Neuronal stem cell (in vitro differentiated cells): Measurements from ENCODE around the gene NXN.

ENCODE experiments used
- DNase-seq: peaks from one replicate; pipeline ENCODE4 v3.0.0-alpha.2; 2013; ENCODE audit warnings: low spot score
- H2AFZ ChIP-seq: one replicate; pipeline ENCODE4 v1.6.1; 2013; ENCODE audit warnings: mild to moderate bottlenecking, low read length, inconsistent platforms
- H2AK5ac ChIP-seq: 2 replicates; pipeline ENCODE4 v1.6.1; 2013; ENCODE audit warnings: low read depth, mild to moderate bottlenecking, inconsistent platforms, low read length, moderate library complexity, mixed read lengths
- H2BK120ac ChIP-seq: 2 replicates; pipeline ENCODE4 v1.6.1; 2013; ENCODE audit warnings: low read depth, mild to moderate bottlenecking, inconsistent platforms, low read length, moderate library complexity, mixed read lengths
- H2BK12ac ChIP-seq: one replicate; pipeline ENCODE4 v1.6.1; 2013; ENCODE audit warnings: low read length, inconsistent platforms
- H2BK15ac ChIP-seq: 2 replicates; pipeline ENCODE4 v1.6.1; 2013; ENCODE audit warnings: mild to moderate bottlenecking, low read length, inconsistent platforms, mixed read lengths
- H2BK5ac ChIP-seq: one replicate; pipeline ENCODE4 v1.6.1; 2013; ENCODE audit warnings: inconsistent platforms, mild to moderate bottlenecking, low read length, moderate library complexity
- H3K14ac ChIP-seq: one replicate; pipeline ENCODE4 v1.6.1; 2013; ENCODE audit warnings: low read length, inconsistent platforms
- H3K18ac ChIP-seq: 2 replicates; pipeline ENCODE4 v1.6.1; 2013; ENCODE audit warnings: low read length, inconsistent platforms
- H3K23ac ChIP-seq: 2 replicates; pipeline ENCODE4 v1.6.1; 2013; ENCODE audit warnings: low read depth, mild to moderate bottlenecking, mixed read lengths, low read length, inconsistent platforms; ENCODE audit not compliant: poor library complexity
- H3K27ac ChIP-seq: replicated peaks from 3 replicates; pipeline ENCODE4 v1.5.1; 2013; ENCODE audit warnings: low read length, inconsistent platforms
- H3K27me3 ChIP-seq, 3 experiments: 2 replicates each; pipeline ENCODE4 v1.6.1; 2013; ENCODE audit warnings: low read length in 3 of 3, mild to moderate bottlenecking in 2 of 3, inconsistent platforms in 1 of 3, low read depth in 1 of 3, mixed read lengths in 1 of 3, moderate library complexity in 1 of 3; ENCODE audit not compliant: control insufficient read depth in 3 of 3, insufficient read depth in 3 of 3
- H3K36me3 ChIP-seq, 2 donors: replicated peaks in 1 of 2; 2 replicates each; pipeline ENCODE4 v1.6.1; 2013; ENCODE audit warnings: low read length in 2 of 2; ENCODE audit not compliant: control insufficient read depth in 2 of 2, insufficient read depth in 2 of 2
- H3K4ac ChIP-seq: 2 replicates; pipeline ENCODE4 v1.6.1; 2013; ENCODE audit warnings: inconsistent platforms, mild to moderate bottlenecking, low read length, moderate library complexity
- H3K4me1 ChIP-seq, 2 donors: 1 replicate in 1 of 2; 2 replicates in 1 of 2; pipeline ENCODE4 v1.6.1; 2013; ENCODE audit warnings: low read length in 2 of 2, low read depth in 1 of 2; ENCODE audit not compliant: control insufficient read depth in 2 of 2, insufficient read depth in 1 of 2
- H3K4me2 ChIP-seq: one replicate; pipeline ENCODE4 v1.6.1; 2013; ENCODE audit warnings: mild to moderate bottlenecking, low read length, inconsistent platforms; ENCODE audit not compliant: insufficient read depth, poor library complexity, severe bottlenecking
- H3K4me3 ChIP-seq, 2 donors: 2 replicates each; pipeline ENCODE4 v1.5.1; 2013; ENCODE audit warnings: low read length in 2 of 2, mild to moderate bottlenecking in 2 of 2, inconsistent platforms in 1 of 2, moderate library complexity in 1 of 2
- H3K79me1 ChIP-seq: one replicate; pipeline ENCODE4 v1.6.1; 2013; ENCODE audit warnings: low read depth, mild to moderate bottlenecking, inconsistent platforms, low read length, moderate library complexity
- H3K9ac ChIP-seq: one replicate; pipeline ENCODE4 v1.6.1; 2013; ENCODE audit warnings: mild to moderate bottlenecking, low read depth, low read length, inconsistent platforms; ENCODE audit not compliant: poor library complexity
- H3K9me3 ChIP-seq, 2 donors: replicated peaks in 1 of 2; 2 replicates each; pipeline versions ENCODE3 to v1.6.1; 2013; ENCODE audit warnings: low read length in 2 of 2, mild to moderate bottlenecking in 2 of 2, inconsistent platforms in 1 of 2, low read depth in 1 of 2, mixed read lengths in 1 of 2, moderate library complexity in 1 of 2; ENCODE audit not compliant: control insufficient read depth in 2 of 2, insufficient read depth in 1 of 2
- H4K8ac ChIP-seq: one replicate; pipeline ENCODE4 v1.6.1; 2013; ENCODE audit warnings: low read depth, mild to moderate bottlenecking, inconsistent platforms, low read length, moderate library complexity
- H4K91ac ChIP-seq: one replicate; pipeline ENCODE4 v1.6.1; 2013; ENCODE audit warnings: low read length, low read depth, mild to moderate bottlenecking, inconsistent platforms; ENCODE audit not compliant: poor library complexity
- WGBS, 2 donors: extraction: QIAGEN DNeasy Blood & Tissue Kit; methylation state at CpG; one replicate each; pipeline ENCODE4 v1.1.7; 2013; ENCODE audit warnings: missing lambda C conversion rate in 2 of 2, mixed read lengths in 1 of 2; ENCODE audit not compliant: insufficient read length in 2 of 2, insufficient replicate concordance in 1 of 2; ENCODE audit errors: extremely low coverage in 2 of 2; 5-methylcytosine and 5-hydroxymethylcytosine counted together

Gene NXN

GRCh38 chr17:992933-993332 lies 13.4 kb upstream of the NXN start:
- H2BK12ac ChIP-seq: no peak overlapping the region
- DNase-seq: no peak
- WGBS, 2 donors: no CpG with 5 or more reads among the region's 13 CpGs
- H3K4me2 ChIP-seq: no peak overlapping the region
- H3K14ac ChIP-seq: no peak overlapping the region
- H3K9me3 ChIP-seq: no peaks in the 10 kb centered on the region
- no peaks in the 10 kb centered on the region for H3K27me3 ChIP-seq
- H3K18ac ChIP-seq: no peak overlapping the region
- H3K36me3 ChIP-seq: no peaks in the 10 kb centered on the region
- H2AK5ac ChIP-seq: no peak overlapping the region
- H3K27ac ChIP-seq: no peak overlapping the region
- no peak overlapping the region for H2BK5ac ChIP-seq
- H4K91ac ChIP-seq: no peak overlapping the region
- H3K79me1 ChIP-seq: peaks cover 4% of the 10 kb centered on the region
- no peak overlapping the region for H2BK120ac ChIP-seq
- H3K23ac ChIP-seq: no peak overlapping the region
- H3K4me1 ChIP-seq: peaks cover 2 to 3% of the 10 kb centered on the region in 2 donors
- H3K4ac ChIP-seq: no peak overlapping the region
- H2BK15ac ChIP-seq: no peak overlapping the region
- H2AFZ ChIP-seq: no peak overlapping the region
- peak overlapping the region in 1 of 2 donors; percentile 6 for H3K4me3 ChIP-seq
- H3K9ac ChIP-seq: no peak overlapping the region
- H4K8ac ChIP-seq: no peak overlapping the region

GRCh38 chr17:988561-988960 lies 9.0 kb upstream of the NXN start:
- Histone ChIP-seq H3K36me3 (no peaks in the 10 kb centered on the region), H2AFZ (no peak overlapping the region), H3K23ac (no peak overlapping the region), H3K9ac (no peak overlapping the region), H3K27ac (no peak overlapping the region), H4K8ac (no peak overlapping the region), H2BK15ac (no peak overlapping the region), H2AK5ac (no peak overlapping the region), H3K4me3 (no peak overlapping the region), H3K27me3 (no peaks in the 10 kb centered on the region), H2BK12ac (no peak overlapping the region), H3K9me3 (no peaks in the 10 kb centered on the region), H3K4me2 (no peak overlapping the region), H2BK5ac (no peak overlapping the region), H3K14ac (no peak overlapping the region), H4K91ac (no peak overlapping the region), H2BK120ac (no peak overlapping the region), H3K4me1 (no peaks in the 10 kb centered on the region), H3K79me1 (no peaks in the 10 kb centered on the region), H3K4ac (no peak overlapping the region), H3K18ac (no peak overlapping the region)
- no CpG with 5 or more reads among the region's 11 CpGs for WGBS, 2 donors
- DNase-seq: no peak

GRCh38 chr17:987931-988330 lies 8.4 kb upstream of the NXN start:
- no peak overlapping the region for H4K8ac ChIP-seq
- no peak overlapping the region for H3K4me2 ChIP-seq
- no peak overlapping the region for H3K4me3 ChIP-seq
- DNase-seq: no peak
- H3K23ac ChIP-seq: no peak overlapping the region
- no peak overlapping the region for H4K91ac ChIP-seq
- H2BK15ac ChIP-seq: no peak overlapping the region
- no peak overlapping the region for H3K9ac ChIP-seq
- H3K4ac ChIP-seq: no peak overlapping the region
- H3K27me3 ChIP-seq: no peaks in the 10 kb centered on the region
- no peak overlapping the region for H3K27ac ChIP-seq
- no peak overlapping the region for H3K14ac ChIP-seq
- H2BK5ac ChIP-seq: no peak overlapping the region
- H2AFZ ChIP-seq: no peak overlapping the region
- no peaks in the 10 kb centered on the region for H3K79me1 ChIP-seq
- no CpG with 5 or more reads among the region's 15 CpGs for WGBS, 2 donors
- H3K36me3 ChIP-seq: no peaks in the 10 kb centered on the region
- no peaks in the 10 kb centered on the region for H3K9me3 ChIP-seq
- no peaks in the 10 kb centered on the region for H3K4me1 ChIP-seq
- no peak overlapping the region for H2AK5ac ChIP-seq
- no peak overlapping the region for H2BK12ac ChIP-seq
- H2BK120ac ChIP-seq: no peak overlapping the region
- no peak overlapping the region for H3K18ac ChIP-seq

- Histone ChIP-seq H3K27ac (no peak overlapping the region), H2BK5ac (no peak overlapping the region), H3K27me3 (no peaks in the 10 kb centered on the region), H3K4me3 (no peak overlapping the region), H3K4me2 (no peak overlapping the region), H4K91ac (no peak overlapping the region), H3K18ac (no peak overlapping the region), H2BK12ac (no peak overlapping the region), H3K79me1 (no peaks in the 10 kb centered on the region), H4K8ac (no peak overlapping the region), H2AFZ (no peak overlapping the region), H3K4ac (no peak overlapping the region), H3K36me3 (no peaks in the 10 kb centered on the region), H3K9me3 (no peaks in the 10 kb centered on the region), H2AK5ac (no peak overlapping the region), H3K14ac (no peak overlapping the region), H2BK15ac (no peak overlapping the region), H3K9ac (no peak overlapping the region), H2BK120ac (no peak overlapping the region), H3K4me1 (peaks cover 0 to under 1% of the 10 kb centered on the region in 2 donors), H3K23ac (no peak overlapping the region)
- no peak for DNase-seq
- WGBS, 2 donors: no CpG with 5 or more reads among the region's 6 CpGs
Observed at GRCh38 chr17:986322-986929, 6.8 kb upstream of the NXN start.
